Mesodermal cell (in vitro differentiated cells): ENCODE results near the gene ASB7. TPM values are rescaled to one million over a fixed set of nuclear protein-coding genes. Genes with fewer than 3 reads are reported as not detected.

Experiments used
- H3K27ac ChIP-seq: 2 replicates; pipeline ENCODE4 v1.7.0; 2013; ENCODE audit warnings: mild to moderate bottlenecking, low read depth, low read length, moderate library complexity; ENCODE audit not compliant: severe bottlenecking
- H3K36me3 ChIP-seq: 2 replicates; pipeline ENCODE4 v1.7.1; 2013; ENCODE audit warnings: mild to moderate bottlenecking, low read length, moderate library complexity; ENCODE audit not compliant: control insufficient read depth, insufficient read depth
- H3K4me1 ChIP-seq: one replicate; pipeline ENCODE4 v1.7.1; 2013; ENCODE audit warnings: mild to moderate bottlenecking, low read length; ENCODE audit not compliant: insufficient read depth, control insufficient read depth, poor library complexity, severe bottlenecking
- H3K4me3 ChIP-seq: 2 replicates; pipeline ENCODE4 v1.7.0; 2013; ENCODE audit warnings: low read length, control low read depth, mild to moderate bottlenecking; ENCODE audit not compliant: insufficient read depth, poor library complexity, severe bottlenecking; ENCODE audit errors: extremely low read depth
- H3K9me3 ChIP-seq: 2 replicates; pipeline ENCODE4 v1.7.1; 2013; ENCODE audit warnings: mild to moderate bottlenecking, low read length, moderate library complexity; ENCODE audit not compliant: control insufficient read depth
- WGBS, 2 experiments: methylation state at CpG; one replicate each; pipeline ENCODE4 v1.1.5; 2013; ENCODE audit warnings: missing lambda C conversion rate in 2 of 2; ENCODE audit not compliant: insufficient coverage in 2 of 2; 5-methylcytosine and 5-hydroxymethylcytosine counted together
- polyA plus RNA-seq, 2 experiments: library from polyadenylated mRNA; stranded (reverse); fragments of 50-300 nt; gene quantifications; one replicate each; pipeline ENCODE4 v1.2.3, GENCODE V29; 2013

Gene ASB7
- 10.2 TPM for polyA plus RNA-seq (2013, experiment 1 of 2)
- polyA plus RNA-seq (2013, experiment 2 of 2) = 9.7 TPM

DNA sequence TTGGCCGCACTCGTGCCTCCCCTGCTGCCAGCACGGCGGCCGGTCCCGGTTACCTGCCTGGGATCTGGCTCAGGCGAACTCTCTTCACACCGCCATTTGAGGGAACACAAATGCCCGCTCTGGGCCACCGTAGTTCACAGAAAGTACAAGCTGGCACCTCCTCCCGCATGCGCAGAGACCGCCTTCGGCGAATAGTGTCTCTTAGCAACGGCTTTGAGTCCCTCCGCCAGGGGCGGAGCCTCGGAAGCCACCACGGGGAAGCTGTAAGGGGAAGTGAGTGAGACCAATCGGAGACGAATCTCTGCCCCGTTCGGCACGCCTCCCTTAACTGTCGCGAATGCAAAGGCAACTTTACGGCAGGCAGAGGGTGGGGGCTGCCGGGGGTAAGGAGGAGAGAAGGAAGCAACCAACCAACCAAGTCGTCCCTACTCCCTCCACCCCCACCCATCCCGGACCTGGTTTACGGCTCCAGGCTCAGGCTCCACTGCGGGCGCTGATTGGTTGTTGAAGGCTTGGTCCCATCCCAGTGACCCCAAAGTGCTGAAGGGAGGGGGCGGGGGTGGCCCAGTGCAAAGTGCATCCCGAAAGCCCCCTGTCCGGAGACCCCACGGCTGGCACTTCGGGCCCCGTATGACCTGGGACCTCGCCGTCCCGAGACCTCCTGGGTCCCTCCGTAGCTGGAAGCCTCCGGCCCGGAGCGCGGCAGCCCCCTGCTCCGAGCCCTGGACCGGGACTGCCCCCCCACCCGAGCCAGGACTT, at the start of gene ASB7, which contains the start of gene LINS1:
ASB7 (plus strand) TSS at position 526 of the 759 bp plus-strand sequence. CDS start 9,628 bp downstream, outside the sequence.
LINS1 (minus strand) TSS at position 121 of the 759 bp plus-strand sequence. CDS start 21,342 bp downstream, outside the sequence.
- peaks cover 7% of the 10 kb centered on the region for H3K4me1 ChIP-seq
- peaks cover 14% of the 10 kb centered on the region for H3K36me3 ChIP-seq
- H3K4me3 ChIP-seq = peak within 1 kb of the TSS; percentile 83
- no peaks in the 10 kb centered on the region for H3K9me3 ChIP-seq
- WGBS, 2 experiments = 0% methylated on average over 26 to 31 of the region's 51 CpGs
- peak within 1 kb of the TSS; percentile 37 for H3K27ac ChIP-seq

DNA sequence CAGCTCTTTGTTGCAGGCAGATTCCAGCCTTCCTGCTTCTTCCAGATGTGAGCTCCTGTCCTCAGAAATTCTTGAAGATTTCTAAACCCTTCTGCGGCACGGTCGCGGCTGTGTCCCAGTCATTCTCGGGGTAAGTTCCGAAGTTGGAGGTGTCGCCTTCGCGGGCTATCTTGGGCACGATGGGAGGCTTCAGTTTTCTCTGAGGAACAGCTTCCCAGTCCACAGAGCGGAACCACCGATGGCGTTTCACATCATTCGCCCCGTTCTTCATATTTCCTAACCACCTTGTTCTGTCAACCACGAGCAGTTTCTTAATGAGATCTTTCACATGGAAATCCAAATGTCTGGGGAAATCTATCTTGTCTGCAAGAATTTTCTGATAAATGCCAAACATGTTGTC, 48.9 kb upstream of the ASB7 start:
- Histone ChIP-seq H3K27ac (no peak overlapping the region), H3K36me3 (no peaks in the 10 kb centered on the region), H3K9me3 (no peaks in the 10 kb centered on the region), H3K4me1 (no peaks in the 10 kb centered on the region), H3K4me3 (no peak overlapping the region)
- 96 to 98% methylated on average over 15 to 16 of the region's 16 CpGs for WGBS, 2 experiments

GRCh38 chr15:100558771-100559254, 43.6 kb upstream of the ASB7 start:
- H3K4me3 ChIP-seq = no peak overlapping the region
- no peaks in the 10 kb centered on the region for H3K36me3 ChIP-seq
- H3K9me3 ChIP-seq = no peaks in the 10 kb centered on the region
- WGBS, 2 experiments = 93 to 96% methylated on average over 46 to 49 of the region's 50 CpGs
- H3K4me1 ChIP-seq = no peaks in the 10 kb centered on the region
- H3K27ac ChIP-seq = no peak overlapping the region

- Histone ChIP-seq H3K9me3 (no peaks in the 10 kb centered on the region), H3K27ac (no peak overlapping the region), H3K4me1 (no peaks in the 10 kb centered on the region), H3K36me3 (no peaks in the 10 kb centered on the region), H3K4me3 (no peak overlapping the region)
- 90% methylated on average over 2 of the region's 2 CpGs; no CpG with 5 or more reads in 1 of the 2 experiments for WGBS, 2 experiments
These were observed 43.1 kb upstream of the ASB7 start for GRCh38 chr15:100559330-100559729.

- Histone ChIP-seq H3K4me1 (no peaks in the 10 kb centered on the region), H3K4me3 (no peak overlapping the region), H3K27ac (no peak overlapping the region), H3K9me3 (no peaks in the 10 kb centered on the region), H3K36me3 (no peaks in the 10 kb centered on the region)
These were observed 42.1 kb upstream of the ASB7 start for GRCh38 chr15:100560323-100560722.

GRCh38 chr15:100565591-100565990, 36.8 kb upstream of the ASB7 start:
- no peak overlapping the region for H3K4me3 ChIP-seq
- no peak overlapping the region for H3K27ac ChIP-seq
- WGBS, 2 experiments = 93 to 94% methylated on average over 2 to 3 of the region's 3 CpGs
- H3K9me3 ChIP-seq = no peaks in the 10 kb centered on the region
- H3K36me3 ChIP-seq = peaks cover 4% of the 10 kb centered on the region
- H3K4me1 ChIP-seq = no peaks in the 10 kb centered on the region

DNA sequence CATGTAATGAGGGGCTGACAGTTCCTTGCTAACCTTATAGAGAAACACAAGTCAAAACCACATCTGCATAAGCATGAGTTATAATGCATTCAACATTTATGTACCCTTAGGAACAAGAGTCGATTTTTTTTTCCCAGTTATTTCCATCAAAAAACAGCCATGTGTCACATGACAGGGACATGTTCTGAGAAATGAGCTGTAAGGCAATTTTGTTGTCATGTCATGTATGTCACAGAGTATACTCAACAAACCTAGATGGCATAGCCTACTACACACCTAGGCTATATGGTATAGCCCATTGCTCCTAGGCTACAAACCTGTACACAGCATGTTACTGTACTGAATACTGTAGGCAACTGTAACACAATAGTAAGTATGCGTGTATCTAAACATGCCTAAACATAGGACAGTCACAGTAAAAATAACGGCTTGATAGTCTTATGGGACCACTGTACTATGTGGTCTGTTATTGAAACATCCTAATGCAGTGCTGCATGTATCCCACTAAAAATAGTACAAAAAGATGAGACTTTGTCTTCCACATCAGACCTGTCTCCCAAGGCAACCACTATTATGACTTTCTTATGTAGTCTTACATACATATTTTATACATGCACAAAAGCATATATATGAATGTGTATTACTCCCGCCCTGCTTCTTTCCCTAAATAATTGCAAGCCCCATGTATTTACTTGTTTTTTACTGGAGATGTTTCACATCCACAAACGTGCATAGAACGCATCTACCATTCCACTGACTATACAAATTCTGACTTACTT, 35.4 kb upstream of the ASB7 start:
- 94 to 96% methylated on average over 2 to 4 of the region's 6 CpGs for WGBS, 2 experiments
- H3K9me3 ChIP-seq = no peaks in the 10 kb centered on the region
- peaks cover 14% of the 10 kb centered on the region for H3K36me3 ChIP-seq
- no peaks in the 10 kb centered on the region for H3K4me1 ChIP-seq
- H3K4me3 ChIP-seq = no peak overlapping the region
- H3K27ac ChIP-seq = no peak overlapping the region

GRCh38 chr15:100569391-100569790, 33.0 kb upstream of the ASB7 start:
- WGBS, 2 experiments = 86 to 89% methylated on average over 6 to 7 of the region's 8 CpGs
- no peaks in the 10 kb centered on the region for H3K9me3 ChIP-seq
- H3K4me1 ChIP-seq = no peaks in the 10 kb centered on the region
- peaks cover 18% of the 10 kb centered on the region for H3K36me3 ChIP-seq
- no peak overlapping the region for H3K4me3 ChIP-seq
- H3K27ac ChIP-seq = no peak overlapping the region

- Histone ChIP-seq H3K36me3 (peaks cover 18% of the 10 kb centered on the region), H3K9me3 (no peaks in the 10 kb centered on the region), H3K4me1 (no peaks in the 10 kb centered on the region), H3K4me3 (no peak overlapping the region), H3K27ac (no peak overlapping the region)
- WGBS, 2 experiments = 83 to 100% methylated on average over 2 to 3 of the region's 3 CpGs
These were observed 32.1 kb upstream of the ASB7 start for GRCh38 chr15:100570275-100570674.

DNA sequence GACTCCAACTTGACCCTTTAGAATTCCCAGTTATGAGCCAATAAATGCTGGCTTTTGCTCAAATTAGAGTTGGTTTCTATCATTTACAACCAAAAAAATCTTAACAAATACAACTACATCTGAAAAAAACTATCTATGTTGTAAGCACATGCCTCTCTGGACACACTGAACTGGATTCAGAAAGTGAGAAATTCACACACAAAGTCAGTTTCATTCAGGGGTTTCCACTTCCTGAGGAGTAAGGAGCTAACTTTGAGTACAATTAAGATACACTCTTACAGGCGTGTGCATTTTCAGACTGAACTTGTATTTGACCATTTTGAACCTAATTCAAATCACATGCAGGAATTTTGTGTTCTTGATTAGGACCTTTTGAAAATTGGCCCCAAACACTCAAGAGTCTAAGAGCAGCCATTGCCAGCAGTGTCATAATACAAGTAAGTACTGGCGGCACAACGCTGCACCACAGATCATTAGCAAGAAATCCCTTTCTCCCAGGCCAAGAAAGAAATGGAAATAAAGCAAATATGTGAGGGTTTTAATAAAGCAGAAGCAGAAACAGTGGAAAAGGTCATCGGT, 31.6 kb upstream of the ASB7 start:
- no CpG with 5 or more reads among the region's 4 CpGs for WGBS, 2 experiments
- Histone ChIP-seq H3K9me3 (no peaks in the 10 kb centered on the region), H3K27ac (no peak overlapping the region), H3K4me1 (no peaks in the 10 kb centered on the region), H3K36me3 (peaks cover 18% of the 10 kb centered on the region), H3K4me3 (no peak overlapping the region)
